ENCODE measurements around the gene PSIP1.
"Not testable (repeated sequence)": the region's sequence is repeated elsewhere in the genome, so short reads cannot be mapped to it uniquely, and the experiment has no call there.

The PSIP1 gene

DNA sequence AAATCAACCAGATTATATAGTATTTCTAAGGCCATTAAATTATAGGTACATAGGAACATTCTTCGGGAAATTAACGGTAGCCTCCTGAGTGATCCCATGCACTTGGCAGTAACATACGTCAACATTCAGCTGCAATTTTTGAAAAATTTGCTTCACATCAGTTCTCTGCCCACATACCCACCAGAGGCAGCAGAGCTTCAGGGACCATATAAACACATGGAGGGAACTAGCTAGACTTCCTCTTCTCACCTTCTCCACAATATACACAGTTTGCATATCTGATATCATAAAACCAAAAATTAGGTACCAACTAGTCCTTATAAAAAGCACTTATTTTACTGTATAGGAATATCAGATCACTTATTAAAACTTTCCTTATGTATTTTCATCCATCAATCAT, 4.8 kb downstream of the PSIP1 start:
- DNase-seq (ENCODE audit: low read depth in 2 of 2): no peak

DNA sequence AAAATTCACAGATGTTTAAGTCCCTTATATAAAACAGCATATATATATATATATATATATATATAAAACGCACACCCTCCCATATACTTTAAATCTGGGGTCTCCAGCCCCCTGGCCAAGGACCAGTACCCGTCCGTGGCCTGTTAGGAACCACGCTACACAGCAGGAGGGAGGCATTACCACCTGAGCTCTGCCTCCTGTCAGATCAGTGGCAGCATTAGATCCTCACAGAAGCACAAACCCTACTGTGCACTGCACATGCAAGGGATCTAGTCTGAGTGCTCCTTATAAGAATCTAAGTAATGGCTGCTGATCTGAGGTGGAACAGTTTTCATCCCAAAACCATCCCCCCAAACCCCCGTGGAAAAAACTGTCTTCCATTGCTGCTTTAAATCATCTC, 9.0 kb downstream of the PSIP1 start:
- no peak for DNase-seq (ENCODE audit: low read depth in 2 of 2)

DNA sequence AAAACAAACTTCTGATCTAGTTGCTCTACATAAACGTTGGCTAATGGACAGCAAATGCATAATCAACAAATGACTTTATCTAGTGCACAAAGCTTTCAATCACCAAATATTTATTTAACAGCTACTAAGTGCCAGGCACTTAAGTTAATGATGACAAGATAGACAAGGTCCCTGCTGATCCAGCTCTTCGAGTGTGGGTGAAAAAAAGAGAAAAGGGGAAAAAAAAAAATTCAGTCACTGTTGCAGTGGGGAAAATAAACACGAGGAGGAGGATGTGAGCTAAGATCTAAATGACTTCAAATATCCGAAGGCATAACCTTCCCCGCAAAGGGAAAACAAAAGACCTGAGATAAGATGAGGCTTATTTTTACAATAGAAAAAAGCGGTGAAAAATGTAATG, 9.6 kb downstream of the PSIP1 start:
- DNase-seq (ENCODE audit: low read depth in 2 of 2): no peak

DNA sequence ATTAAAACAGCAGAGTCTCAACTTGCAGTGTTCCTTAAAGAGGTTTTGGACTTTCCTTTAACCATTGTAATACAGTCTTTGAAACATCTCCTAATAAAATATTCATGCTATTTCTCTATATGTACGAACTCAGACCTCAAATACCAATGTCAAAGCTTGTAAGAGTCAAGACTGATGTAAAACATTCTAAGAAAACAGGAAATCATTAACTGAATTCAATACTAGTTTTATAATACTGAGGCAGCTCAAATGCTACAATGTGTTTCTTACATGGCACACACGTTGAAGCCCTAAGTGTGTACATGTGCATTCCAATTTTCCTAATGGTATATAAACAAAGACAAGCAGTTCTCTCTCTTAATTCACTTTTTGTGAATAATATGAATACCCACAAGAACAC, 11.6 kb downstream of the PSIP1 start:
- no peak for DNase-seq (ENCODE audit: low read depth in 2 of 2)

DNA sequence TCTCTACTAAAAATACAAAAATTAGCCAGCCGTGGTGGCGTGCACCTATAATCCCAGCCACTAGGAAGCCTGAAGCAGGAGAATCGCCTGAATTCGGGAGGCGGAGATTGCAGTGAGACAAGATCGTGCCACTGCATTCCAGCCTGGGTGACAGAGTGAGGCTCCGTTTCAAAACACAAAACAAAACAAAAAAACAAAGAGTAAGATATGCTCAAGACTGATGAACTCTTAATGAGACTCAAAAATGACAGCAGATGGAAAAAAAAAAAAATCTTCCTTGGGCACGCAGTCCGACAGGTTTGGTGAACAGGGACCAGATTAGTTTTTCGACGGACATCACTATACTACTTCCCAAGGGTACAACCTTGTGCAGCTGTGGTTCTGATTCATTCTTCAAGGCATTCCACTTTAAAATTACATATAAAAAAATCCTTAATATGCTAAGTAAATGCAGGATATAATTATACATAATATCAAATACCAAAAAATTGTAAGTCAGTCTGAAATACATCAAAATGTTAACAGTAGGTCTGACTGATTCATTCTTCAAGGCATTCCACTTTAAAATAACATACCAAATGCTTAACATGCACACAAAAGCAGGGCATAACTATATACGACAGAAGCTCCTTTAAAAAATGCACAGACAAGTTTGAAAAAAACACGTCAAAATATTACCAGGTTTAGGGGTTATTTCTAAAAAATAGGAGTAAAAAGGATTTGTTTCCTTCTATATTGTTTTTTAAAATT, 12.3 kb downstream of the PSIP1 start:
- no peak for DNase-seq (ENCODE audit: low read depth in 2 of 2)

DNA sequence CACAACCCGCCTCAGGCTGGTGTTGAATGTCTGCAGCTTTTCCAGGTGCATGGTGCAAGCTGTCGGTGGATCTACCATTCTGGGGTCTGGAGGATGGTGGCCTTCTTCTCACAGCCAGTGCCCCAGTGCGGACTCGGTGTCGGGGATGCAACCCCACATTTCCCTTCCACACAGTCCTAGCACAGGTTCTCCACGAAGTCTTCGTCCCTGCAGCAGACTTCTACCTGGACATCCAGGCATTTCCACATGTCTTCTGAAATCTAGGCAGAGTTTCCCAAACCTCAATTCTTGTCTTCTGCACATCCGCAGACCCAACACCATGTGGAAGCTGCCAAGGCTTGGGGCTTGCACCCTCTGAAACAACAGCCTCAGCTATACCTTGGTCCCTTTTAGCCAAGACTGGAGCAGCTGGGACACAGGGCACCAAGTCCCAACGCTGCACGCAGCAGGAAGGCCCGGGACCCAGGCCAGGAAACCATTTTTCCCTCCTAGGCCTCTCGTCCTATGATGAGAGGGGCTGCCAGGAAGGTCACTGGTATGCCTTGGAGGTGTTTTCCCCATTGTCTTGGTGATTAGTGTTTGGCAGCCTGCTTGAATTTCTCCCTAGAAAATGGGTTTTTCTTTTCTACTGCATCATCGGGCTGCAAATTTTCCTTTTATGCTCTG, 18.2 kb downstream of the PSIP1 start:
- no peak for DNase-seq (ENCODE audit: low read depth in 2 of 2)

DNA sequence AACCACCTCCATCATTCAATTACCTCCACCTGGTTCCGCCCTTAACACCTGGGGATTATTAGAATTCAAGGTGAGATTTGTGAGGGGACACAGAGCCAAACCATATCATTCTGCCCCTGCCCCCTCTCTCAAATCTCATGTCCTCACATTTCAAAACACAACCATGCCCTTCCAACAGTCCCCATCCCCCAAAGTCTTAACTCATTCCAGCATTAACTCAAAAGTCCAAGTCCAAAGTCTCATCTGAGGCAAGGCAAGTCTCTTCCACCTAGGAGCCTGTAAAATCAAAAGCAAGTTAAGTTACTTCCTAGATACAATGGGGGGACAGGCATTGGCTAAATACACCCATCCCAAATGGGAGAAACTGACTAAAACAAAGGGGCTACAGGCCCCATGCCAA, 18.8 kb downstream of the PSIP1 start:
- no peak for DNase-seq (ENCODE audit: low read depth in 2 of 2)

DNA sequence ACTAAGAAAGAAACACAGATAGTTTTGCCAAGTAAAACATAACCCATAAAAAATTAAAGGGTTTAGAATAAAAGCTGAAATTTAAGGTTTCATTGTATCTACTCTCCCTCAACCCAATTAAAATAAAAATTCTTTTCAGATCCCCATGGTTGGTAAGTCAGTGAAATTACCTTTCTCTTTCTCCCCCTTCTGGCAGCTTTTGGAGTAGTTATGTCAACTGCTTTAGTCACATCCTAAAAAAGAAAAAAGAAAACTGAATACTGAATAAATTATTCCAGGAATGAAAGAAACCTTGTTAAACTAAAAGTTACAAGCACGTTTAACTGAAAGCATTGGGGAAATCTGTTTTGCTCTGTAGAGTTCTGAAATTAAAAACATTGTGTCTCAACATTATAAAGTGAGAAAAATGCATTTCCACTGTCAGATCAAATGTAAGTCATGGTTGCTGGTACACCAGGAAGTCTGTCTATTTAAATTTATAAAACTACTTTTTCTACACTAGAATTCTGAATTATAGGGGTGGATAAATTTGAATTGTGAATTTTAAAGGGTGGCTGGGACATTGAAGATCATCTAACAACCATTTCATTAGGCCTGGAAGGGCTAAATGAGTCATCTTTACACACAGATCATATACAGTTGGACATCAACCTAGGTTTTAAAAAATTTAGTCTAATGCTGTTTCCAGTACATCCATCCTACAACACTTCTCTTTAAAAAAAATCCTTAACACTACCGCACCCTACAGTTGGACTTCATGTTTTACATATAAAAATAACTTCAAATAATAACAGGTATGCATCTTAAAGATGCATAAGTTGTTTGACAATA, 24.7 kb downstream of the PSIP1 start:
- no peak for DNase-seq (ENCODE audit: low read depth in 2 of 2)

DNA sequence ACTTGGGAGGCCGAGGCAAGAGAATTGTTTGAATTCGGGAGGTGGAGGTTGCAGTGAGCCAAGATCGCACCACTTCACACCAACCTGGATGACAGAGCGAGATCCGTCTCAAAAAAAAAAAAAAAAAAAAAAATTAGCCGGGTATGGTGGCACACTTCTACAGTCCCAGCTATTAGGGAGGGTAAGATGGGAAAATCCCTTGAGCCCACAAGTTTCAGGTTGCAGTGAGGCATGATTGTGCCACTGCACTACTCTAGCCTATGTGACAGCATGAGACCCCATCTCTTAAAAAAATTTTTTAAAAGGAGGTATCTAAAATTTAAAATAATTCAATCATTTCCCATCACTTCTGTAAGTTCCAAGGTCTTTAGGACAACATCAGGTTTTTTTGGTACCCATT, 26.0 kb downstream of the PSIP1 start:
- DNase-seq (ENCODE audit: low read depth in 2 of 2): no peak

DNA sequence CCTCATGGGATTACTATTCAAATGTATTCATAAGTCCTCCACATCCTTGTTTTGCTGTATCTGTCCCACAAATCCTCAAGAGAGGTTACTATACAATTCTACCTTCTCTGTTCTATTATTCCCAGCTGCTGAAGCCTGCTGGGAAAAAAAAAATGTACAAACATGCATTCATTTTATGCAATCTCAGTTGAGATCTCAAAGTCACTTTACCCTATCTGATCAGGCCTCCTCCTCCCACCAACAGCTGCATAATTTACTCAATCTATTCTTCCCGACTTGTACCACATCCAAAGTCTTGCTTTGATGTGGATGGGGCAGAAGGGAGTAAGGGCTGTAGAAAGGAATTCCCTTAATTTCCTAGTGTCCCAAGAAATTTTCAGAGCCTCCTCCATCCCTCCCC, 28.6 kb downstream of the PSIP1 start:
- no peak for DNase-seq (ENCODE audit: low read depth in 2 of 2)

DNA sequence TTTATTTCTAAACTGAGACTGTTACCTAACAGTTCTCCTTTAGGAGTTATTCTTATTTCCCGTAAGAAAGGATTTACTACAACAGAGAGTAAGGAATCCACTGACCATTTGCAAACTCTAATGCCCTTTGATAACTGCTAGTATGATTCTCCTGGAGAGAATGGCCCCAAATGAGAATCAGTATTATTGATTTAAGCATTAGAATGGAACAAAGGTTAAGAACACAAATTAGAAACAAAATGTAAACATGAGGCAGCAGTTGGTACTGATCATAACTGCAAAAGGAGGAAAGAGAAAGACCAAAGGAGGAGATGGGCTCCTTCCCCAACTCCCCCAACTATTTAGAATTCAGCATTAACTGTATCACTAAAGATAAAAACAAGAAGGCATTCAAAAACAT, 30.7 kb downstream of the PSIP1 start:
- no peak for DNase-seq (ENCODE audit: low read depth in 2 of 2)

DNA sequence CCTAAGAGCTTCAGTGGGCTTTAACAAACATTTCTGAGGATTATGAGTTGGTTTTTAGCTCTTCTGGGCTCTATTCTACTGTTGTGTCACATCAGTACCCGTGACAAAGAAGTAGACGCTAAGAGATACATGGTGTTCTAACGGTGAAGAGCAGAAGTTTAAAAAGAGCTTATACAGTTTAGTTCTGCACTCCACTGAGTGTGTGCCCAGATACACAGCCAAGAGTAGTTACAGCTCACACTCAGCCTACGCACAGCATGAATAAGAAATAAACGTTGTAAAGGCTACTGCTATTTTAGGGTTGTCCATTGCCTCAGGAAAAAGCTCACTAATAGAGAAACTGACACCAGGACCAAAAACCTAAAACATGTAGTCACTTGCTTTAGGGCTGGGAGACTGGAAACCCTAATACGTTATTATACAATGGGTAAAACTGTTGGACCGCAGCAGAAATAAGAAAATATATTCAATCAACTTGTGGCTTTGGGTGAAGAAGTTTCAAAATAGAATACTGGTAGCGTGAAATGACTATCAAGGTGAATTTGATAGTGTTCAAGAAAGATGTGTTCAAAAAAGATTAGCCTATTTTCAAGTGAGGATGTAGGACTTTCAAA, 34.7 kb downstream of the PSIP1 start:
- no peak for DNase-seq (ENCODE audit: low read depth in 2 of 2)

DNA sequence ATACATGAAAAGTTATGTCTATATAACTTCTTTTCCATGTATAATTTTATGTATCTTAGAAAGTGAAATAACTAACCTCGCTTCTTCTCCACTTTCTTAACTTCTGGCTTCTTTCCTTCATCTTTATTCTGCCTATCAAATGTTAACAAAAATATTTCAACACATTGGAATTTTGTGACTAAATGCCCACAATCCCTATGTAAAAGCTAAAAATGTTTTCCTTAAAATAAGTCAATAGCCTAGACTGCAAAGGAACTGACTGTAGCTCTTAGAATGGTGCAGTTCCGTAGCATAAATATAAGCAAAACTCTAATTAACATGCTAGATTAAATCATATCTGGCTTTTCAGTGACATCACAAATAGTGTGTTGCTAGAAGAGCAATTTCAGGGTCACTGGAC, 40.9 kb downstream of the PSIP1 start:
- no peak for DNase-seq (ENCODE audit: low read depth in 2 of 2)

DNA sequence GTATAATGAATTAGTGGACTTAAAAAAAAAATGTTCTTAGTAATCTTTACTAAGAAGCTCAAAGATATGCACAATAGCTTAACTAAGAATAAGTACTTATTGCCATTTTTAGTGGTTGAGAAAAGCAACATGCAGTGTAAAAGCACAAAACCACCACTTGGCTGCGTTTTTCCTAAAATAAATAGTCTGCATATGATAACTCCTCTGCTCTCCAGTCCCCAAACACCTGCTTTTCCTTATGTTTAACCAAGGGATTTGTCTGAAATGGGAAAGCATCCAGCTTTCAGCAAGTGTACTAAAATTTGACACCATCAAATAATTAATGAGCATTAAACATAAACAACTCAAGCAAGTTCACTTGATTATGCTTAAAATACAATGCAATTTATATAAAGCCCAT, 41.4 kb downstream of the PSIP1 start:
- no peak for DNase-seq (ENCODE audit: low read depth in 2 of 2)

DNA sequence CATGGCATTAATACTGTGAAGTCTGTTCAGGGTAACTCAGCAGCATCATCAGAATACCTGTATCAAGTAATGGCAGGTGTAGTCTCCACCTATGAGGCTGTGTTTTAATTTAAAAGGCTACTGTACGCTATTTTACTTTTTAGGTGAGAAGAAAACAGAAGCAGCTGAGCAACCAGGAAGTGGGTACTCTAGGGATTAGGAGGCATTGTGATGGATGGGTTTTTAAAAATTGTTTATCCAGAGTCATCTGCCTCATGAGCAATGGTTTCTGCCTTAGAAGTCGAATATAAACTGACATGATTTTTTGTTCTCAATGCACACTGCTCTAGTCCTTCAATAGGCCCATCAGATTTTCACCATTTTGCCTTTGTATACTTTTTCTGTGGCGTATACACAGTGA, 42.6 kb downstream of the PSIP1 start:
- no peak for DNase-seq (ENCODE audit: low read depth in 2 of 2)

DNA sequence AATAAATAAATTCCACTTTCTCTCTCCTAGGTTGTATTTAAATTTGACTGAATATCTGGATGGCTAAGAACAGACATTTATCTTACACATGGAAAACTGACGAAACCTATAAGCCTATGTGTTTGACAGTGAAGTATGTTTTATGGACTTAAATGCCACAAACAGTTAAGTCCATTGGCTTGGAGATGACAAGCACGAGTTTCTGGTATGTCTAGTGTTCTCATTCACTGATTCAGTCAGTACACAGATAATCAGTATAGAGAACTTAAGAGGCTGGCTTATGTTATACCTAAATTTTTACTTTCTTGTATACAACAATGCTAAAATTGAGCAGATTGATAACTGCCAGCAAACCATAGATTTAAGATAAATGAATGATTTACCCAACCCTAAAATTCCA, 49.2 kb downstream of the PSIP1 start:
- DNase-seq (ENCODE audit: low read depth in 2 of 2): no peak

DNA sequence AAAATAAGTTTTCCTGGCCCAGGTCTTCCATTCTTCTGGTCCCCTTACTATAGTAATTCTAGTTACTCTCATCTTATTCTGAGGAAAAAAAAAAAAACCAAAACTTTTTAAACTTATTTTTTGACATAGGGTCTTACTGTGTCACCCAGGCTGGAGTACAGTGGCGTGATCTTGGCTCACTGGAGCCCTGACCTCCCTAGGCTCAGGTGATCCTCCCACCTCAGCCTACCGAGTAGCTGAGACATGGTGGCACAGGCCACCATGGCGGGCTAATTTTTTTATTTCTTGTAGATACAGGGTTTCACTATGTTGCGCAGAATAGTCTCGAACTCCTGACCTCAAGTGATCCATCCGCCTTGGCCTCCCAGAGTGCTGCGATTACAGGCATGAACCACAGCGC, 49.7 kb downstream of the PSIP1 start:
- no peak for DNase-seq (ENCODE audit: low read depth in 2 of 2)

DNA sequence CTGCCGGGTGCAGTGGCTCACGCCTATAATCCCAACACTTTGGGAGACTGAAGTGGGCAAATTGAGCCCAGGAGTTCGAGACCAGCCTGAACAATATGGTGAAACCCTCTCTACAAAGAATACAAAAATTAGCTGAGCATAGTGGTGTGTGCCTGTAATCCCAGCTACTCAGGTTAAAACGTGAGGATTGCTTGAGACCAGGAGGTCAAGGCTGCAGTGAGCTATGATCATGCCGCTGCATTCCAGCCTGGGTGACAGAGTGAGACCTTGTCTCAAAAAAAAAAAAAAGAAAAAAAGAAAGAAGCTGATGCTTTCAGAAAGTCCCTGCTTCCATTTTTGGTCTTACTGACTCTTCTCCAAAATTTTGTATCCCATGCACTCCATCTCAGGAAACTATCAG, 56.8 kb downstream of the PSIP1 start:
- DNase-seq (ENCODE audit: low read depth in 2 of 2): no peak

DNA sequence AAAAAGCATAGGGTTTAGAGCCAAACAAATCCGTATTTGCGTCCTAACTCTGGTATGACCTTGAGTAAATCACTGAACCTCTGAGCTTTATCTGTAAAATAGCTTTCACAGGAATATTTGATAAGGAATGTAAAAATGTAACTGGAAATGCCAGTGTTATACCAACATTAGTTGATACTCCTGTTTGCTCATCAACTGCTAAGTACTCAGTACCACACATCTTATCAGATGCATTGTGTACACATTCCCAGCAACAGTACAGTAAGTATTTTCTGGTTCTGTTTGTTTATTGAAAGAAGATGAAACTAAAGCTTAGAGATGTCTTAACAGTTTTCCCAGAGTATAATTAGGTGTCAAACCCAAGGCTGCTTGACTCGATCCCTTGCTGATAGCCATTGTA, 66.6 kb downstream of the PSIP1 start:
- DNase-seq (ENCODE audit: low read depth in 2 of 2): no peak

DNA sequence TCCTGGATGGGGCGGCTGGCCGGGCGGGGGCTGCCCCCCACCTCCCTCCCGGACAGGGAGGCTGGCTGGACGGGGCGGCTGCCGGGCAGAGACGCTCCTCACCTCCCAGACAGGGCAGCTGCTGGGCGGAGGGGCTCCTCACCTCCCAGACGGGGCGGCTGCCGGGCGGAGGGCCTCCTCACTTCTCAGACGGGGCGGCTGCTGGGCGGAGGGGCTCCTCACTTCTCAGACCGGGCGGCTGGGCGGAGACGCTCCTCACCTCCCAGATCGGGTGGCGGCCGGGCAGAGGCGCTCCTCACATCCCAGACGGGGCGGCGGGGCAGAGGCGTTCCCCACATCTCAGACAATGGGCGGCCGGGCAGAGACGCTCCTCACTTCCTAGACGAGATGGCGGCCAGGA, 68.5 kb downstream of the PSIP1 start:
- not testable (repeated sequence) for DNase-seq (ENCODE audit: low read depth in 2 of 2)

DNA sequence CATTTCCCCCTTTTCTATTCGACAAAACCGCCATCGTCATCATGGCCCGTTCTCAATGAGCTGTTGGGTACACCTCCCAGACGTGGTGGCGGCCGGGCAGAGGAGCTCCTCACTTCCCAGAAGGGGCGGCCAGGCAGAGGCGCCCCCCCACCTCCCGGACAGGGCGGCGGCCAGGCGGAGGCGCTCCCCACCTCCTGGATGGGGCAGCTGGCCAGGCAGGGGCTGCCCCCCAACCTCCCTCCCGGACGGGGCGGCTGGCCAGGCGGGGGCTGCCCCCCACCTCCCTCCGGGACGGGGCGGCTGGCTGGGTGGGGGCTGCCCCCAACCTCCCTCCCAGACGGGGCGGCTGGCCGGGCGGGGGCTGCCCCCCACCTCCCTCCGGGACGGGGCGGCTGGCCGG, 68.9 kb downstream of the PSIP1 start:
- not testable (repeated sequence) for DNase-seq (ENCODE audit: low read depth in 2 of 2)

DNA sequence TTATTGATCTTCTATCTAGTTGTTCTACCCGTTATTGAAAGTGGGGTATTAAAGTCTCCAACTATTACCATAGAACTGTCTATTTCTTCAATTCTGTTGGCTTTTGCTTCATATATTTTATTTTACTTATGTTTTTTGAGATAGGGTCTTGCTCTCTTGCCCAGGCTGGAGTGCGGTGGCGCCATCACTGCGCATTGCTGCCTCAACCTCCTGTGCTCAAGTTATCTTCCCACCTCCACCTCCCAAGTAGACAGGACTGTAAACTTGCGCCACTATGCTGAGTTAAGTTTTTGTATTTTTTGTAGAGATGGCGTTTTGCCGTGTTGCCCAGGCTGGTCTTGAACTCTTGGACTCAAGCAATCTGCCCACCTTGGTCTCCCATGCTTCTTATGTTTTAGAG, 71.9 kb downstream of the PSIP1 start:
- no peak for DNase-seq (ENCODE audit: low read depth in 2 of 2)

DNA sequence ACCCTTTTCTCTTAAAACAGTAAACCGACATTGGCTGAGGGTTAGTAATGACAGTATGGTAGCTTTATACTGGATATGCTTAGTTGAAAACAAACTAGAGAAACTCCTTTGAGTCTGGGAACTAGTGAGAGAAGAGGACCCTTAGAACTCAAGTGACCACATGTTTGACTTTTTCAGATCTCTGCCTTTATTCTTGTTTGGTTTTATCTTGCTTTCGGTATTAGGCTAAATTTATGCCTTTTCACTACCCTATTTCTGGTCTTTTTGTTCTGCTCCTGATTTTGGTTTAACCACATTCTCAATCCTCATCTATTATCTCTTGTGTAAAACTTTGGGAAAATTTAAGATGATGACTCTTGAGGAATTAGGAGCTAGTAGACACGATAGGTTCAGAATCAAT, 77.1 kb downstream of the PSIP1 start:
- no peak for DNase-seq (ENCODE audit: low read depth in 2 of 2)

Data from stimulated activated CD8-positive, alpha-beta memory T cell treated with anti-CD3 and anti-CD28 coated beads, Interleukin-2, amount 100 ng/mL, for 1 hour (primary cell).